CD4-positive, alpha-beta T cell treated with Interleukin-4 for 1 hour (primary cell): ENCODE data around the gene CRB2.

Source experiments
- DNase-seq, 2 donors: peaks; one replicate each; pipeline ENCODE4 v3.0.0-alpha.2; 2020 to 2022

The CRB2 gene

GRCh38 chr9:123365881-123366528 is 10.0 kb downstream of the CRB2 start:
- DNase-seq, result no peak

- DNase-seq, result no peak
Observed at GRCh38 chr9:123368023-123368422, 12.0 kb downstream of the CRB2 start.

GRCh38 chr9:123368536-123369153 is 12.6 kb downstream of the CRB2 start:
- no peak for DNase-seq

GRCh38 chr9:123369296-123369695 is 13.3 kb downstream of the CRB2 start:
- no peak for DNase-seq

- no peak for DNase-seq
Observed at GRCh38 chr9:123370108-123370507, 14.1 kb downstream of the CRB2 start.

GRCh38 chr9:123370526-123371227 is 14.7 kb downstream of the CRB2 start:
- no peak for DNase-seq

- no peak for DNase-seq
Observed at GRCh38 chr9:123371228-123371584, 15.2 kb downstream of the CRB2 start.

- DNase-seq, result no peak
Observed at GRCh38 chr9:123371805-123372590, 16.0 kb downstream of the CRB2 start.

GRCh38 chr9:123372766-123373446 is 16.9 kb downstream of the CRB2 start:
- no peak for DNase-seq

GRCh38 chr9:123373447-123373923 is 17.5 kb downstream of the CRB2 start:
- DNase-seq, result no peak

GRCh38 chr9:123373946-123374345 is 17.9 kb downstream of the CRB2 start:
- no peak for DNase-seq

- no peak for DNase-seq
Observed at GRCh38 chr9:123375469-123376132, 19.6 kb downstream of the CRB2 start.

GRCh38 chr9:123376218-123377071 is 20.4 kb downstream of the CRB2 start:
- no peak for DNase-seq

GRCh38 chr9:123377211-123377971 is 21.4 kb downstream of the CRB2 start:
- DNase-seq, result no peak

- DNase-seq, result no peak
Observed at GRCh38 chr9:123378025-123378424, 22.0 kb downstream of the CRB2 start.

- no peak for DNase-seq
Observed at GRCh38 chr9:123378956-123379660, 23.1 kb downstream of the CRB2 start.

GRCh38 chr9:123380852-123381705 is 25.1 kb downstream of the CRB2 start:
- no peak for DNase-seq

- DNase-seq, result no peak
Observed at GRCh38 chr9:123382653-123383511, 26.9 kb downstream of the CRB2 start.
